DOHH2 (cell line): ENCODE results near the gene INPP4B.

ENCODE experiments used
- H3F3A ChIP-seq: fragments of 200-600 bp; sonication (generic), shearing (Covaris generic); 2 replicates; pipeline ENCODE4 v1.6.0; 2016; ENCODE audit warnings: antibody characterized with exemption, mild to moderate bottlenecking; ENCODE audit not compliant: control insufficient read depth, insufficient read depth
- H3K27ac ChIP-seq: fragments of 200-600 bp; sonication (generic); 2 replicates; pipeline ENCODE4 v1.5.1; 2014; ENCODE audit warnings: low read depth, mild to moderate bottlenecking, low read length, moderate library complexity
- H3K27me3 ChIP-seq: fragments of 200-600 bp; sonication (generic); 2 replicates; pipeline ENCODE4 v1.6.1; 2014; ENCODE audit warnings: mild to moderate bottlenecking, low read length, mixed read lengths; ENCODE audit not compliant: control insufficient read depth
- H3K36me3 ChIP-seq: fragments of 200-600 bp; sonication (generic); 2 replicates; pipeline ENCODE4 v1.6.1; 2014; ENCODE audit warnings: mild to moderate bottlenecking, low read length, moderate library complexity, mixed read lengths; ENCODE audit not compliant: control insufficient read depth
- H3K4me1 ChIP-seq: fragments of 200-600 bp; sonication (generic); 2 replicates; pipeline ENCODE4 v1.6.1; 2014; ENCODE audit warnings: mild to moderate bottlenecking, low read length, mixed read lengths; ENCODE audit not compliant: control insufficient read depth
- H3K4me2 ChIP-seq: fragments of 200-600 bp; sonication (generic); 2 replicates; pipeline ENCODE4 v1.6.0; 2014; ENCODE audit warnings: mild to moderate bottlenecking, low read length, moderate library complexity
- H3K4me3 ChIP-seq: fragments of 200-600 bp; sonication (generic); 2 replicates; pipeline ENCODE4 v1.5.1; 2014; ENCODE audit warnings: mild to moderate bottlenecking, low read length, mixed read lengths
- H3K79me2 ChIP-seq: fragments of 200-600 bp; sonication (generic); 2 replicates; pipeline ENCODE4 v1.6.1; 2014; ENCODE audit warnings: mild to moderate bottlenecking, low read length, mixed read lengths; ENCODE audit not compliant: control insufficient read depth
- H3K9me2 ChIP-seq: fragments of 200-600 bp; sonication (generic); replicated peaks from 2 replicates; pipeline ENCODE4 v1.6.1; 2014; ENCODE audit warnings: mild to moderate bottlenecking, low read length, mixed read lengths; ENCODE audit not compliant: control insufficient read depth
- H3K9me3 ChIP-seq: fragments of 200-600 bp; sonication (generic); 2 replicates; pipeline ENCODE4 v1.6.1; 2014; ENCODE audit warnings: antibody characterized with exemption, low read length, mixed read lengths; ENCODE audit not compliant: control insufficient read depth, insufficient read depth
- H4K20me1 ChIP-seq: fragments of 200-600 bp; sonication (generic); 2 replicates; pipeline ENCODE4 v1.6.0; 2014; ENCODE audit warnings: low read depth, mild to moderate bottlenecking, antibody characterized with exemption, low read length, moderate library complexity; ENCODE audit not compliant: control insufficient read depth, insufficient read depth
- EZH2phosphoT487 ChIP-seq: fragments of 200-600 bp; sonication (generic); IDR thresholded peaks from 2 replicates; pipeline ENCODE4 v1.6.1; 2017; ENCODE audit warnings: borderline replicate concordance, mild to moderate bottlenecking, antibody characterized with exemption, low read length, moderate library complexity, mixed read lengths
- TF ChIP-seq, protein P1 (sequence below): fragments of 200-600 bp; sonication (generic); IDR thresholded peaks from one replicate; pipeline ENCODE4 v1.5.1; 2014; ENCODE audit warnings: antibody characterized with exemption, mild to moderate bottlenecking, low read depth, low read length; ENCODE audit not compliant: poor library complexity, severe bottlenecking

Gene INPP4B

GRCh38 chr4:142815834-142816233, 30.3 kb downstream of the INPP4B start:
- Histone ChIP-seq H3K27ac (no peak overlapping the region), H3K27me3 (no peaks in the 10 kb centered on the region), H3K4me1 (no peaks in the 10 kb centered on the region), H3K9me3 (no peaks in the 10 kb centered on the region), H3K4me3 (no peak overlapping the region), H3K9me2 (no peaks in the 10 kb centered on the region), H3K36me3 (no peaks in the 10 kb centered on the region), H3K79me2 (no peaks in the 10 kb centered on the region), H3K4me2 (no peak overlapping the region), H3F3A (no peaks in the 10 kb centered on the region), H4K20me1 (no peaks in the 10 kb centered on the region)
- TF ChIP-seq EZH2phosphoT487, result no peak
- TF ChIP-seq, protein P1, sequence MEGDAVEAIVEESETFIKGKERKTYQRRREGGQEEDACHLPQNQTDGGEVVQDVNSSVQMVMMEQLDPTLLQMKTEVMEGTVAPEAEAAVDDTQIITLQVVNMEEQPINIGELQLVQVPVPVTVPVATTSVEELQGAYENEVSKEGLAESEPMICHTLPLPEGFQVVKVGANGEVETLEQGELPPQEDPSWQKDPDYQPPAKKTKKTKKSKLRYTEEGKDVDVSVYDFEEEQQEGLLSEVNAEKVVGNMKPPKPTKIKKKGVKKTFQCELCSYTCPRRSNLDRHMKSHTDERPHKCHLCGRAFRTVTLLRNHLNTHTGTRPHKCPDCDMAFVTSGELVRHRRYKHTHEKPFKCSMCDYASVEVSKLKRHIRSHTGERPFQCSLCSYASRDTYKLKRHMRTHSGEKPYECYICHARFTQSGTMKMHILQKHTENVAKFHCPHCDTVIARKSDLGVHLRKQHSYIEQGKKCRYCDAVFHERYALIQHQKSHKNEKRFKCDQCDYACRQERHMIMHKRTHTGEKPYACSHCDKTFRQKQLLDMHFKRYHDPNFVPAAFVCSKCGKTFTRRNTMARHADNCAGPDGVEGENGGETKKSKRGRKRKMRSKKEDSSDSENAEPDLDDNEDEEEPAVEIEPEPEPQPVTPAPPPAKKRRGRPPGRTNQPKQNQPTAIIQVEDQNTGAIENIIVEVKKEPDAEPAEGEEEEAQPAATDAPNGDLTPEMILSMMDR, result no peak

DNA sequence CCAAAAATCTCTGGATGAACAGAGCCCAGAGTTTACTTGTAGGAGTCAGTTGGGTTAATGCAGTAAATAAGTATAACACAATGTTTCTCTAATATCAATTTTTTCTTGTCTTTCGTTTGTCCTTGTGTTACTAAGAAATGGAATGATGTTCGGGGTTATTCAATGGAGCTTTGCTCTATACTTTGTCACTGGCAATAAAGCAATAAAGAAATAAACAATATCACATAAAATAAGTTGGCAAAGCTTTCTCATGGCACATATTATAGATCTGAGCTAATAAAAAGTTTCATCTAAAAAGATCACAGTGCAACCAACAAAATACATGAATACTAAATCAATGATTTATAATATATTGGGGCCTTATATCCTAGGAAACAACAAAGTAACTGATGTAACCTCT, 32.7 kb downstream of the INPP4B start:
- H3K4me2 ChIP-seq, result no peak overlapping the region
- H3K9me3 ChIP-seq, result no peaks in the 10 kb centered on the region
- H3F3A ChIP-seq, result no peaks in the 10 kb centered on the region
- H3K27ac ChIP-seq, result no peak overlapping the region
- no peak overlapping the region for H3K4me3 ChIP-seq
- no peaks in the 10 kb centered on the region for H3K9me2 ChIP-seq
- no peaks in the 10 kb centered on the region for H3K27me3 ChIP-seq
- TF ChIP-seq, protein P1, result no peak
- no peak for TF ChIP-seq EZH2phosphoT487
- H3K36me3 ChIP-seq, result no peaks in the 10 kb centered on the region
- H4K20me1 ChIP-seq, result no peaks in the 10 kb centered on the region
- H3K4me1 ChIP-seq, result no peaks in the 10 kb centered on the region
- no peaks in the 10 kb centered on the region for H3K79me2 ChIP-seq

DNA sequence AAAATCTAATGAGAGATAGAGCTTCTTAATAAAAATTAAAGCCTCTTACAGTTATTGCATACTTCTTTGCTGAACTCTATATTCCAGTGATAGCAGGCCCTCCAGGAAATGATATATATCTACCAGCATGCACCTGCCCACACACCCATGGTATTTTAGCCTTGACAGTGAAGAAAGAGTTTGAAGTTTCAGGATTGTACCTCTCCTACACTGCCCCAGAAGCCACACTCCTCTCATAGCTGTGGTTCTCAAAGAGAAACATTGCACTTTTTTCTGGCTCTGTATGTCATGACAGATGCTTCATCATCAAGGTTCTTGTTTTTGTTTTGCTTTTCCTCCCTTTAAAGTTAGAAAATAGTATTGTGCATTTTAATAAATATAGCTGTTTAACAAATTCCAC, 34.0 kb downstream of the INPP4B start:
- Histone ChIP-seq H3K4me3 (no peak overlapping the region), H3K36me3 (no peaks in the 10 kb centered on the region), H3K27ac (no peak overlapping the region), H4K20me1 (no peaks in the 10 kb centered on the region), H3K27me3 (no peaks in the 10 kb centered on the region), H3F3A (no peaks in the 10 kb centered on the region), H3K4me1 (no peaks in the 10 kb centered on the region), H3K9me2 (no peaks in the 10 kb centered on the region), H3K4me2 (no peak overlapping the region), H3K79me2 (no peaks in the 10 kb centered on the region), H3K9me3 (no peaks in the 10 kb centered on the region)
- TF ChIP-seq, protein P1, result no peak
- TF ChIP-seq EZH2phosphoT487, result no peak

DNA sequence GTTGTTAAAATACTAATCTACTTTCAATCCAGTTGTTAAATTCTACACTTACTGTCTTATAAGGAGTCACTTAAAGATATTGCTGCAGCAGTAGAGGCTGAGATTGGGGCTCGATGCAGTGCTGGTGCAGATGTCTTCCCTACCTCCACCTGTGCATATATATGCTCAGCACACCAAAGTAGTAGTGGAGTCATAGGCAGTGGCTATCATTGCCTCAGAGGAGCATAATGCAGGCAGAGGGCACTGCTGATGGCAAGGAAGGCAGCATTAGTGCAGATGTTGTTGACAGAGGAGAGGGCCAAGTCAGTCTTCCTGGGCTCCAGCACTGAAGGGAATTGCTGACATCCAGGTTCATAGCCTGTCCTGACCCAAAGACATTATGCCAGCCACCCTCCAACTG, 35.1 kb downstream of the INPP4B start:
- Histone ChIP-seq H3K36me3 (no peaks in the 10 kb centered on the region), H3K27me3 (no peaks in the 10 kb centered on the region), H4K20me1 (no peaks in the 10 kb centered on the region)

More for the DNA sequence above, 35.1 kb downstream of the INPP4B start:
- H3K4me3 ChIP-seq, result no peak overlapping the region
- H3F3A ChIP-seq, result no peaks in the 10 kb centered on the region
- H3K4me2 ChIP-seq, result no peak overlapping the region
- no peaks in the 10 kb centered on the region for H3K79me2 ChIP-seq
- H3K9me3 ChIP-seq, result no peaks in the 10 kb centered on the region
- no peaks in the 10 kb centered on the region for H3K9me2 ChIP-seq
- H3K27ac ChIP-seq, result no peak overlapping the region
- no peaks in the 10 kb centered on the region for H3K4me1 ChIP-seq
- TF ChIP-seq, protein P1, result no peak
- no peak for TF ChIP-seq EZH2phosphoT487
